Stimulated activated effector memory CD8-positive, alpha-beta T cell treated with anti-CD3 and anti-CD28 coated beads, Interleukin-12 subunit alpha, Interleukin-12 subunit beta, amount 100 ng/mL, for 72 hours (primary cell): ENCODE results near the gene TAGAP.
"Not testable (repeated sequence)": the region's sequence is repeated elsewhere in the genome, so short reads cannot be mapped to it uniquely, and the experiment has no call there.

Source experiments
- ATAC-seq: fragments of 150-1000 bp; cut with Tn5 transposase; 2 replicates; pipeline ENCODE4 v1.10.0; 2021
- DNase-seq, 2 donors: peaks; one replicate each; pipeline ENCODE4 v3.0.0; 2021 to 2022; ENCODE audit warnings: low spot score in 2 of 2
- H3K27ac Mint-ChIP-seq: one replicate; pipeline ENCODE4 v1.8.0; 2022; ENCODE audit warnings: mild to moderate bottlenecking, mixed read lengths
- H3K36me3 Mint-ChIP-seq: one replicate; pipeline ENCODE4 v1.8.0; 2022; ENCODE audit warnings: mild to moderate bottlenecking, mixed read lengths
- H3K4me1 Mint-ChIP-seq: one replicate; pipeline ENCODE4 v1.8.0; 2022; ENCODE audit warnings: mixed read lengths
- H3K4me3 Mint-ChIP-seq: one replicate; pipeline ENCODE4 v1.8.0; 2022; ENCODE audit warnings: mild to moderate bottlenecking, mixed read lengths
- H3K9me3 Mint-ChIP-seq: one replicate; pipeline ENCODE4 v1.8.0; 2022; ENCODE audit warnings: mixed read lengths

The TAGAP gene

GRCh38 chr6:159042003-159042825 lies 2.6 kb downstream of the TAGAP start:
- Mint-ChIP-seq H3K4me3 (peak overlapping the region; percentile 84), H3K36me3 (peaks cover 83% of the 10 kb centered on the region), H3K27ac (peak overlapping the region; percentile 98), H3K9me3 (no peaks in the 10 kb centered on the region), H3K4me1 (peaks cover 58% of the 10 kb centered on the region)
- DNase-seq (peak in 1 of 2 donors; percentile 83), ATAC-seq (peak; percentile 53)

- peak overlapping the region; percentile 84 for H3K4me3 Mint-ChIP-seq
- H3K27ac Mint-ChIP-seq: peak overlapping the region; percentile 98
- H3K36me3 Mint-ChIP-seq: peaks cover 94% of the 10 kb centered on the region
- ATAC-seq (no peak), DNase-seq (peak in 1 of 2 donors; percentile 54)
- H3K4me1 Mint-ChIP-seq: peaks cover 65% of the 10 kb centered on the region
- no peaks in the 10 kb centered on the region for H3K9me3 Mint-ChIP-seq
Observed at GRCh38 chr6:159041181-159041580, 3.6 kb downstream of the TAGAP start.

- Mint-ChIP-seq H3K4me3 (peak overlapping the region; percentile 84), H3K27ac (peak overlapping the region; percentile 98), H3K36me3 (peaks cover 100% of the 10 kb centered on the region), H3K9me3 (no peaks in the 10 kb centered on the region), H3K4me1 (peaks cover 65% of the 10 kb centered on the region)
- ATAC-seq (no peak), DNase-seq (no peak)
Observed at GRCh38 chr6:159039885-159040258, 4.9 kb downstream of the TAGAP start.

- peak overlapping the region; percentile 98 for H3K27ac Mint-ChIP-seq
- H3K9me3 Mint-ChIP-seq: no peaks in the 10 kb centered on the region
- H3K36me3 Mint-ChIP-seq: peaks cover 100% of the 10 kb centered on the region
- ATAC-seq (peak; percentile 79), DNase-seq (peak; percentile 3 to 74)
- H3K4me1 Mint-ChIP-seq: peaks cover 65% of the 10 kb centered on the region
- peak overlapping the region; percentile 84 for H3K4me3 Mint-ChIP-seq
Observed at GRCh38 chr6:159038914-159039884, 5.6 kb downstream of the TAGAP start.

GRCh38 chr6:159038318-159038717 lies 6.5 kb downstream of the TAGAP start:
- H3K9me3 Mint-ChIP-seq, ATAC-seq: not testable (repeated sequence)
- peak in 1 of 2 donors; percentile 45 for DNase-seq
- Mint-ChIP-seq H3K36me3 (peaks cover 94% of the 10 kb centered on the region), H3K4me1 (peaks cover 69% of the 10 kb centered on the region), H3K4me3 (peak overlapping the region; percentile 84), H3K27ac (peak overlapping the region; percentile 98)

GRCh38 chr6:159037756-159038290 lies 7.0 kb downstream of the TAGAP start:
- ATAC-seq (no peak), DNase-seq (no peak)
- peak overlapping the region; percentile 84 for H3K4me3 Mint-ChIP-seq
- H3K27ac Mint-ChIP-seq: peak overlapping the region; percentile 98
- H3K9me3 Mint-ChIP-seq: no peaks in the 10 kb centered on the region
- peaks cover 89% of the 10 kb centered on the region for H3K36me3 Mint-ChIP-seq
- peaks cover 69% of the 10 kb centered on the region for H3K4me1 Mint-ChIP-seq

GRCh38 chr6:159036673-159037072 lies 8.1 kb downstream of the TAGAP start:
- H3K4me3 Mint-ChIP-seq: peak overlapping the region; percentile 84
- no peaks in the 10 kb centered on the region for H3K9me3 Mint-ChIP-seq
- H3K4me1 Mint-ChIP-seq: peaks cover 60% of the 10 kb centered on the region
- peaks cover 77% of the 10 kb centered on the region for H3K36me3 Mint-ChIP-seq
- ATAC-seq: peak; percentile 39
- DNase-seq: peak in 1 of 2 donors; percentile 58
- H3K27ac Mint-ChIP-seq: peak overlapping the region; percentile 98

GRCh38 chr6:159035891-159036290 lies 8.9 kb downstream of the TAGAP start:
- DNase-seq (peak in 1 of 2 donors; percentile 49), ATAC-seq (no peak)
- Mint-ChIP-seq H3K9me3 (no peaks in the 10 kb centered on the region), H3K4me1 (peaks cover 52% of the 10 kb centered on the region), H3K36me3 (peaks cover 70% of the 10 kb centered on the region), H3K4me3 (peak overlapping the region; percentile 84), H3K27ac (no peak overlapping the region)

GRCh38 chr6:159033160-159034049 lies 11.4 kb downstream of the TAGAP start:
- Mint-ChIP-seq H3K4me3 (no peak overlapping the region), H3K4me1 (peaks cover 39% of the 10 kb centered on the region), H3K9me3 (no peaks in the 10 kb centered on the region), H3K36me3 (peaks cover 45% of the 10 kb centered on the region), H3K27ac (no peak overlapping the region)
- ATAC-seq (peak; percentile 45), DNase-seq (no peak)

- Mint-ChIP-seq H3K9me3 (no peaks in the 10 kb centered on the region), H3K36me3 (peaks cover 29% of the 10 kb centered on the region), H3K4me1 (peaks cover 27% of the 10 kb centered on the region), H3K27ac (no peak overlapping the region), H3K4me3 (no peak overlapping the region)
- no peak for DNase-seq
- no peak for ATAC-seq
Observed at GRCh38 chr6:159031846-159032245, 12.9 kb downstream of the TAGAP start.

- no peak overlapping the region for H3K4me3 Mint-ChIP-seq
- H3K9me3 Mint-ChIP-seq: peaks cover 8% of the 10 kb centered on the region
- peaks cover 12% of the 10 kb centered on the region for H3K36me3 Mint-ChIP-seq
- ATAC-seq (no peak), DNase-seq (no peak)
- peaks cover 11% of the 10 kb centered on the region for H3K4me1 Mint-ChIP-seq
- no peak overlapping the region for H3K27ac Mint-ChIP-seq
Observed at GRCh38 chr6:159030168-159030567, 14.6 kb downstream of the TAGAP start.

- Mint-ChIP-seq H3K4me1 (peaks cover 16% of the 10 kb centered on the region), H3K9me3 (peaks cover 22% of the 10 kb centered on the region)
- ATAC-seq, H3K27ac Mint-ChIP-seq, H3K4me3 Mint-ChIP-seq, H3K36me3 Mint-ChIP-seq, DNase-seq: not testable (repeated sequence)
Observed at GRCh38 chr6:159025224-159025623, 19.6 kb downstream of the TAGAP start.

GRCh38 chr6:159023893-159024292 lies 20.9 kb downstream of the TAGAP start:
- peaks cover 27% of the 10 kb centered on the region for H3K4me1 Mint-ChIP-seq
- ATAC-seq (peak; percentile 99), DNase-seq (no peak)
- H3K4me3 Mint-ChIP-seq: peak overlapping the region; percentile 10
- H3K27ac Mint-ChIP-seq: peak overlapping the region; percentile 35
- H3K9me3 Mint-ChIP-seq: peaks cover 22% of the 10 kb centered on the region
- H3K36me3 Mint-ChIP-seq: no peaks in the 10 kb centered on the region

GRCh38 chr6:159020011-159020410 lies 24.8 kb downstream of the TAGAP start:
- ATAC-seq (no peak), DNase-seq (no peak)
- no peaks in the 10 kb centered on the region for H3K36me3 Mint-ChIP-seq
- no peak overlapping the region for H3K27ac Mint-ChIP-seq
- no peak overlapping the region for H3K4me3 Mint-ChIP-seq
- peaks cover 14% of the 10 kb centered on the region for H3K9me3 Mint-ChIP-seq
- H3K4me1 Mint-ChIP-seq: peaks cover 39% of the 10 kb centered on the region
